ENCODE data around the gene ALLC.

Gene ALLC

DNA sequence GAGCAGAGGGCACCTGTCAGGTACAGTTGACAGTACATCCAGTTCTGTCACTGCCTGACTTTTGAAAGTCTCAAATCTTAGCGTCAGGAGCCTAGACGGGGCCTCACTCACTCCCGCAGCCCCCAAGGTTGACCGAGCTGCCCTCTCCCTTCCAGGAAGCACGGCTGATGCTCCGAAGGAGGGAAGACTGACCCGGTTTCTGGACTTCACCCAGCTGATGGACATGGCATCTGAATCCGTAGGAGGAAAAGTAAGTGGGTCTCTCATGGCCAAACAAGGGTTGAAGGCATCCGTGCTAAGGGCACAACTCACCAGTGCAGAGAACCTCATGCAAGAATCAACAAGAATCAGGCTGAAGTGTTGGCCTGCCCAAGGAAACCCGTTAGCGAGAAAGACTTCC, 12.9 kb downstream of the ALLC start:
- Histone ChIP-seq H3K4me2 (ENCODE audit: low read length) (no peak overlapping the region), H3K79me2 (ENCODE audit: low read length) (no peaks in the 10 kb centered on the region), H2AFZ (ENCODE audit: low read depth, low read length) (no peak overlapping the region), H4K20me1 (ENCODE audit: insufficient read depth, low read length) (no peaks in the 10 kb centered on the region), H3K27me3 (ENCODE audit: low read depth, low read length) (no peaks in the 10 kb centered on the region), H3K27ac (ENCODE audit: low read length) (no peak overlapping the region), H3K9me3 (ENCODE audit: insufficient read depth, low read length) (no peaks in the 10 kb centered on the region), H3K4me1 (ENCODE audit: low read length) (peaks cover 13% of the 10 kb centered on the region), H3K4me3 (ENCODE audit: low read length) (no peak overlapping the region), H3K36me3 (replicated peaks; ENCODE audit: low read depth, low read length) (no peaks in the 10 kb centered on the region), H3K9ac (ENCODE audit: low read length) (no peak overlapping the region)
- TF ChIP-seq EZH2phosphoT487 (IDR thresholded peaks at IDR 0.05; ENCODE audit: low read depth): no peak
- TF ChIP-seq, protein P1, sequence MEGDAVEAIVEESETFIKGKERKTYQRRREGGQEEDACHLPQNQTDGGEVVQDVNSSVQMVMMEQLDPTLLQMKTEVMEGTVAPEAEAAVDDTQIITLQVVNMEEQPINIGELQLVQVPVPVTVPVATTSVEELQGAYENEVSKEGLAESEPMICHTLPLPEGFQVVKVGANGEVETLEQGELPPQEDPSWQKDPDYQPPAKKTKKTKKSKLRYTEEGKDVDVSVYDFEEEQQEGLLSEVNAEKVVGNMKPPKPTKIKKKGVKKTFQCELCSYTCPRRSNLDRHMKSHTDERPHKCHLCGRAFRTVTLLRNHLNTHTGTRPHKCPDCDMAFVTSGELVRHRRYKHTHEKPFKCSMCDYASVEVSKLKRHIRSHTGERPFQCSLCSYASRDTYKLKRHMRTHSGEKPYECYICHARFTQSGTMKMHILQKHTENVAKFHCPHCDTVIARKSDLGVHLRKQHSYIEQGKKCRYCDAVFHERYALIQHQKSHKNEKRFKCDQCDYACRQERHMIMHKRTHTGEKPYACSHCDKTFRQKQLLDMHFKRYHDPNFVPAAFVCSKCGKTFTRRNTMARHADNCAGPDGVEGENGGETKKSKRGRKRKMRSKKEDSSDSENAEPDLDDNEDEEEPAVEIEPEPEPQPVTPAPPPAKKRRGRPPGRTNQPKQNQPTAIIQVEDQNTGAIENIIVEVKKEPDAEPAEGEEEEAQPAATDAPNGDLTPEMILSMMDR (IDR thresholded peaks at IDR 0.05; ENCODE audit: low read depth, low read length): no peak

DNA sequence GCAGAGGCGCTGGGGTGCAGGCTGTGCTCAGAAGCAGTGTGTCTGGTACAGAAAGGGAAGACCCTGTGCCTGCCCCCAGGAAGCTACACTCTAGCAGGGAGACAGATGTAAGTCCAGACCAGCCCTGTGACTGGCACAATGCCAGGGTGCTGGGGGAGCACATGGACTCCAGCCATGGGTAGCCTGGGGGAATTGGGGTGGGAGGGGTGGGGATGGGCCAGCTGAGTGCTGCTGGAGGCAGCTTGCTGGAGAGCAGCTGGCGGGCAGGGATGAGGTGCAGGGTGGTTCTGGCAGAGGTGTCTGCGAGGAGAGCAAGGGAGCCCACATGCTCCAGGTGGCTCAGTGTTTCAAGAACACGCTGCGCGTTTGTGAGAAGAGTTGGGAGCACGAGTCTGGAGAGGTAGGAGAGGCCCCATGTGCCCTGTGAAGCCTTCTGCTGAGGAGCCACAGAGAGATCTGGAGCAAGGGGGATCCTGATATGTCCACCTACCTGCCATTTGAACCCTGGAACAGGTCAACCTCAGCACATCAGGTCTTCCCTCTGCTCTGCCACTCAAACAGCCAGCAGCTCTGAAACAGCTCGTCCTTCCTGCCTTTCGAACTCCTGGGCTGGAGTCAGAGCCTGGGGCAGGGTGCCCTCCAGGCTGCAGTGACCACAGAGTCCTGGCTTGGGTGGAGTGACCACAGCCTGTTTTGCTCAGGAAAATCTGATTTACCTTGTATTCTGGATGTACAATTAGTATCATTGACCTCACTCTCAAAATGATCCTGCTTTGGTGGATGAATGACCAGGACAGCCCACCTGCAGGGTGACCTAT, 15.1 kb downstream of the ALLC start:
- Histone ChIP-seq H3K4me1 (ENCODE audit: low read length) (peaks cover under 1% of the 10 kb centered on the region; the same call in 1 of the 2 replicates), H3K9ac (ENCODE audit: low read length) (no peak overlapping the region), H3K4me3 (ENCODE audit: low read length) (no peak overlapping the region), H3K79me2 (ENCODE audit: low read length) (no peaks in the 10 kb centered on the region), H3K4me2 (ENCODE audit: low read length) (no peak overlapping the region), H2AFZ (ENCODE audit: low read depth, low read length) (no peak overlapping the region), H3K27me3 (ENCODE audit: low read depth, low read length) (no peaks in the 10 kb centered on the region), H3K36me3 (replicated peaks; ENCODE audit: low read depth, low read length) (no peaks in the 10 kb centered on the region), H3K9me3 (ENCODE audit: insufficient read depth, low read length) (no peaks in the 10 kb centered on the region), H4K20me1 (ENCODE audit: insufficient read depth, low read length) (no peaks in the 10 kb centered on the region), H3K27ac (ENCODE audit: low read length) (no peak overlapping the region)
- TF ChIP-seq EZH2phosphoT487 (IDR thresholded peaks at IDR 0.05; ENCODE audit: low read depth): no peak
- TF ChIP-seq, protein P1 (IDR thresholded peaks at IDR 0.05; ENCODE audit: low read depth, low read length): no peak

GRCh38 chr2:3674066-3674845, 16.3 kb downstream of the ALLC start:
- Histone ChIP-seq H4K20me1 (ENCODE audit: insufficient read depth, low read length) (no peaks in the 10 kb centered on the region), H3K4me3 (ENCODE audit: low read length) (no peak overlapping the region), H3K9ac (ENCODE audit: low read length) (no peak overlapping the region), H3K4me2 (ENCODE audit: low read length) (no peak overlapping the region), H3K36me3 (replicated peaks; ENCODE audit: low read depth, low read length) (no peaks in the 10 kb centered on the region), H3K4me1 (ENCODE audit: low read length) (no peaks in the 10 kb centered on the region), H3K9me3 (ENCODE audit: insufficient read depth, low read length) (no peaks in the 10 kb centered on the region), H2AFZ (ENCODE audit: low read depth, low read length) (no peak overlapping the region), H3K27me3 (ENCODE audit: low read depth, low read length) (no peaks in the 10 kb centered on the region), H3K79me2 (ENCODE audit: low read length) (no peaks in the 10 kb centered on the region), H3K27ac (ENCODE audit: low read length) (no peak overlapping the region)
- TF ChIP-seq EZH2phosphoT487 (IDR thresholded peaks at IDR 0.05; ENCODE audit: low read depth): no peak
- TF ChIP-seq, protein P1 (IDR thresholded peaks at IDR 0.05; ENCODE audit: low read depth, low read length): no peak

DNA sequence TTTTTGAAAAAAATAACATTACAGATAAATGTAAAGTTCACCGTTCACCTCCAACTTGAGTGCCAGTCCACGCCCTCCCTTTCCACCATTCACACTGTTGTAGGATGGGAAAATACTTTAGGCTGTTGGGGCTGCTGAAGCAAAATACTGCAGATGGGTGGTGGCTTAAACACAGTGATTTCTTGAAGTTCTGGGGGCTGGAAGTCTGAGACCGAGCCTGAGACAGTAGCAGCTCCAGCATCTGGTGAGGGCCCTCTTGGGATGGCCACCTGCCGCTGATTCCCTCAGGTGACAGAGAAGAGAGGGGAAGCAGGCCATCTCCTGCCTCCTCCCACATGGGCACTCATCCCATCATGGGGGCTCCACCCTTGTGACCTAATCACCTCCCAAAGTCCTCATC, 17.7 kb downstream of the ALLC start:
- Histone ChIP-seq H4K20me1 (ENCODE audit: insufficient read depth, low read length) (no peaks in the 10 kb centered on the region), H3K27me3 (ENCODE audit: low read depth, low read length) (no peaks in the 10 kb centered on the region), H3K4me3 (ENCODE audit: low read length) (no peak overlapping the region), H3K9me3 (ENCODE audit: insufficient read depth, low read length) (no peaks in the 10 kb centered on the region), H3K9ac (ENCODE audit: low read length) (no peak overlapping the region), H3K4me2 (ENCODE audit: low read length) (no peak overlapping the region), H3K4me1 (ENCODE audit: low read length) (no peaks in the 10 kb centered on the region), H3K27ac (ENCODE audit: low read length) (no peak overlapping the region), H2AFZ (ENCODE audit: low read depth, low read length) (no peak overlapping the region), H3K36me3 (replicated peaks; ENCODE audit: low read depth, low read length) (no peaks in the 10 kb centered on the region), H3K79me2 (ENCODE audit: low read length) (no peaks in the 10 kb centered on the region)
- TF ChIP-seq EZH2phosphoT487 (IDR thresholded peaks at IDR 0.05; ENCODE audit: low read depth): no peak
- TF ChIP-seq, protein P1 (IDR thresholded peaks at IDR 0.05; ENCODE audit: low read depth, low read length): no peak
